Esophagus squamous epithelium (tissue), 5 donors: ENCODE measurements around the gene CTBP1. TPM values are rescaled to one million over a fixed set of nuclear protein-coding genes. Genes with fewer than 3 reads are reported as not detected.
A peak's percentile ranks its signal among the peaks of the same experiment; 100 is the strongest.

Experiments
- DNase-seq: peaks from one replicate; lab custom pipeline; 2025; lab: John Stamatoyannopoulos, UW
- H3K27ac ChIP-seq, 4 donors: fragments of 200-600 bp; sonication (generic); one replicate each; pipeline ENCODE4 v1.5.1; 2016 to 2019; ENCODE audit warnings: mild to moderate bottlenecking in 1 of 4
- H3K27me3 ChIP-seq, 4 donors: fragments of 200-600 bp; sonication (generic); 1 replicate in 3 of 4; 2 replicates in 1 of 4; pipeline versions ENCODE4 v1.5.1 to v1.6.0; 2017 to 2021; ENCODE audit warnings: antibody characterized with exemption in 1 of 4
- H3K36me3 ChIP-seq, 3 donors: fragments of 200-600 bp; sonication (generic); one replicate each; pipeline ENCODE4 v1.5.1; 2016 to 2019
- H3K4me1 ChIP-seq, 3 donors: fragments of 200-600 bp; sonication (generic); one replicate each; pipeline ENCODE4 v1.5.1; 2017 to 2019
- H3K4me3 ChIP-seq, 4 donors: fragments of 200-600 bp; sonication (generic); 1 replicate in 3 of 4; 2 replicates in 1 of 4; pipeline ENCODE4 v1.5.1; 2016 to 2019; ENCODE audit warnings: mild to moderate bottlenecking in 2 of 4, moderate library complexity in 1 of 4
- H3K9me3 ChIP-seq, 3 donors: fragments of 200-600 bp; sonication (generic); one replicate each; pipeline ENCODE4 v1.5.1; 2016 to 2019
- POLR2A ChIP-seq, 4 donors: fragments of 450-650 bp; IDR thresholded peaks; one replicate each; pipeline ENCODE4 v1.6.1; 2017; ENCODE audit warnings: antibody characterized with exemption in 4 of 4, mild to moderate bottlenecking in 4 of 4, moderate library complexity in 3 of 4
- WGBS, 2 donors: methylation state at CpG; one replicate each; pipeline ENCODE4 v1.1.5; 2018; 5-methylcytosine and 5-hydroxymethylcytosine counted together
- intact Hi-C: fragments of 100-400 bp; cut with DNase I; formaldehyde crosslinking; loops from one replicate; pipeline ENCODE4 v1.15.0; 2022
- total RNA-seq, 4 donors: library from RNA; depleted of rRNA; stranded (reverse); fragments of >200 nt; gene quantifications; one replicate each; pipeline ENCODE4 v1.1.0, GENCODE V29; 2016
- TF ChIP-seq, protein P1 (sequence below), 6 experiments: fragments of 450-650 bp in 4 of 6; fragments of 200-600 bp in 2 of 6; sonication (generic) in 2 of 6; IDR thresholded peaks; one replicate each; pipeline ENCODE4 v1.5.1; 2016 to 2019; ENCODE audit warnings: antibody characterized with exemption in 6 of 6, mild to moderate bottlenecking in 4 of 6, moderate library complexity in 4 of 6
- donor health status: DM: yes; HTN: yes; CAD: no.

Gene CTBP1
- total RNA-seq, 4 donors from 2014 or later: 72.2 to 121 (median 113) TPM

DNA sequence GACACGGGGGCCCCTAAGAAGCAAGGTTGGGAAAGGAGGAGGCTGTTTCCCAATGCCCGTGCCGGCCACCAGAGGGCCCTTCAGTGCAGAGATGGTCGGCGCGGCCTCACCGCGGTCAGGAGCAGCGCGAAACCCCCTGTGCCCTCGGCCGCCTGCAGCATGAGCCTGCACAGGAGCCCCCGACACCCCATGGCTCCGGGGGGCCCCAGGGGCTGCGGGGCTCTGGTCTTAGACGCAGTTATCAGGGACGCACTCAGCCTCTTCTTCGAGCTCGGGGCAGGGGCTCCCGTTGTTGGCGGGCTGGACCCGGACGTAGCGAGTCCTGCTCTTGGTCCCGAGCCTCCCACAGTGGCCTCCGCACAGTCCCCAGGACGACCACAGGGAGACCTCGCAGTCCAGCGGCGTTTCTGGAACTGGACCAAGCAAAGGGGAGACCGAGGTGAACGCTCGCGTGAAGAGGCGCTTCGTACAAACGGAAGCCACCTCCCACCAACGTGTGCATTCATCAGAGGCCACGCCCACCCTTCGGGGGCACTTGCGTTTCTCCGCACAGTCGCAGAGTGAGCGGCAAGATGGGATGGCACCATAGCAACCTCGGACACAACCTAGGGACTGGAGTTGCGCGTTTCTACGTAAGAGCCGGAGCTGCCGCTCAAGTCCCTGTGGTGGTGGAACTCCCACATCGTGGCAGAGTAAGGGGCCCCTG is 81.5 kb downstream of the CTBP1 start:
- no peaks in the 10 kb centered on the region for H3K9me3 ChIP-seq
- TF ChIP-seq POLR2A (IDR thresholded peaks at IDR 0.05): peak in 2 of 4 donors; percentile 18 to 55
- TF ChIP-seq, protein P1, sequence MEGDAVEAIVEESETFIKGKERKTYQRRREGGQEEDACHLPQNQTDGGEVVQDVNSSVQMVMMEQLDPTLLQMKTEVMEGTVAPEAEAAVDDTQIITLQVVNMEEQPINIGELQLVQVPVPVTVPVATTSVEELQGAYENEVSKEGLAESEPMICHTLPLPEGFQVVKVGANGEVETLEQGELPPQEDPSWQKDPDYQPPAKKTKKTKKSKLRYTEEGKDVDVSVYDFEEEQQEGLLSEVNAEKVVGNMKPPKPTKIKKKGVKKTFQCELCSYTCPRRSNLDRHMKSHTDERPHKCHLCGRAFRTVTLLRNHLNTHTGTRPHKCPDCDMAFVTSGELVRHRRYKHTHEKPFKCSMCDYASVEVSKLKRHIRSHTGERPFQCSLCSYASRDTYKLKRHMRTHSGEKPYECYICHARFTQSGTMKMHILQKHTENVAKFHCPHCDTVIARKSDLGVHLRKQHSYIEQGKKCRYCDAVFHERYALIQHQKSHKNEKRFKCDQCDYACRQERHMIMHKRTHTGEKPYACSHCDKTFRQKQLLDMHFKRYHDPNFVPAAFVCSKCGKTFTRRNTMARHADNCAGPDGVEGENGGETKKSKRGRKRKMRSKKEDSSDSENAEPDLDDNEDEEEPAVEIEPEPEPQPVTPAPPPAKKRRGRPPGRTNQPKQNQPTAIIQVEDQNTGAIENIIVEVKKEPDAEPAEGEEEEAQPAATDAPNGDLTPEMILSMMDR (IDR thresholded peaks at IDR 0.05): peak; percentile 86 to 96 (median 90)
- H3K27ac ChIP-seq: peak overlapping the region; percentile 54 to 77 (median 74)
- H3K27me3 ChIP-seq: peaks cover 0 to 33% (median 3%) of the 10 kb centered on the region in 4 donors
- 0 to 42% methylated on average over 7 to 14 of the region's 51 CpGs for WGBS, 2 donors
- intact Hi-C loops: loop anchor here (10.0 kb wide), 1 partner anchor 97 kb away; no protein-coding TSS in a partner anchor
- peaks cover 0 to 27% (median 0%) of the 10 kb centered on the region in 3 donors for H3K36me3 ChIP-seq
- no peak for DNase-seq
- peak overlapping the region; percentile 43 to 76 (median 62) for H3K4me3 ChIP-seq
- H3K4me1 ChIP-seq: peaks cover 31 to 59% (median 33%) of the 10 kb centered on the region in 3 donors

DNA sequence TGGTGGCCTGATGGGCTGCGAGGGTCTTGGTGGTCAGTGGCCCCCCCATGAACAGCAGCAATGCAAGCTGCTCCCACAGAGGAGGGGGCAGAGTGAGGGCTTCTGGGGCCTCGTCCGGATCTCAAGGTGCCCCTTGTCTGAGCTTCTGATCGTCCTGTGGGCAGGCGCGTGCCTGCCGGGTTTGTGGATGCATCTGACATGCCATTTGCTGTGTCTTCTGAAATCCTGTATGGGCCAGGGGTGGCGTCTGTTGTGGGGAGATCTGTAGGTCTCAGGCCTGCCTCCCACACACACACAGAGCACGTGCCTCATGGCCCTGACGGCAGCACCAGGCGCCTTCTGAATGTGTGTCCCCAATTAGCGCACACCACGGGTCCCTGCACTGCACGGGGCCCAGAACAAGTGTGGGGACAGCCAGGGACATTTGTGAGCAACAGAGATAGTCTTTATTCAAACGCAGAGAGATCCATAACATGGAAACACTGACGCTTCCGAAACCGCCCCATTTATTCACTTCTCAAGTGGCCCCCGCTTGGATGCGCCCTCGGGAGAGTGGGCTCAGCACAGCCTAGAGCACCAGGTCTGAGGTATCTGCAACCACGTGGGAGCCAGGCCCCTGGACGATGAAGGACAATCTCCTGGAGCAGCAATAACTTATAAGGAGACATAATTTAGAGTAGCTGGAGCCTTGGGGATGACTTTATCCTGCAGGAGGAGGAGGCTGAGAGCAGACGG is 82.3 kb downstream of the CTBP1 start:
- Histone ChIP-seq H3K4me1 (peaks cover 24 to 52% (median 25%) of the 10 kb centered on the region in 3 donors), H3K4me3 (peak overlapping the region; percentile 43 to 76 (median 62)), H3K9me3 (no peaks in the 10 kb centered on the region), H3K27me3 (peaks cover 0 to 26% (median 3%) of the 10 kb centered on the region in 4 donors), H3K27ac (peak overlapping the region in 2 of 4 donors; percentile 74 to 75), H3K36me3 (peaks cover 0 to 27% (median 0%) of the 10 kb centered on the region in 3 donors)
- DNase-seq: no peak
- intact Hi-C loops: loop anchor here (10.0 kb wide), 1 partner anchor 98 kb away; no protein-coding TSS in a partner anchor
- 20 to 36% methylated on average over 3 of the region's 24 CpGs for WGBS, 2 donors
- TF ChIP-seq POLR2A (IDR thresholded peaks at IDR 0.05): no peak
- TF ChIP-seq, protein P1 (IDR thresholded peaks at IDR 0.05): no peak

DNA sequence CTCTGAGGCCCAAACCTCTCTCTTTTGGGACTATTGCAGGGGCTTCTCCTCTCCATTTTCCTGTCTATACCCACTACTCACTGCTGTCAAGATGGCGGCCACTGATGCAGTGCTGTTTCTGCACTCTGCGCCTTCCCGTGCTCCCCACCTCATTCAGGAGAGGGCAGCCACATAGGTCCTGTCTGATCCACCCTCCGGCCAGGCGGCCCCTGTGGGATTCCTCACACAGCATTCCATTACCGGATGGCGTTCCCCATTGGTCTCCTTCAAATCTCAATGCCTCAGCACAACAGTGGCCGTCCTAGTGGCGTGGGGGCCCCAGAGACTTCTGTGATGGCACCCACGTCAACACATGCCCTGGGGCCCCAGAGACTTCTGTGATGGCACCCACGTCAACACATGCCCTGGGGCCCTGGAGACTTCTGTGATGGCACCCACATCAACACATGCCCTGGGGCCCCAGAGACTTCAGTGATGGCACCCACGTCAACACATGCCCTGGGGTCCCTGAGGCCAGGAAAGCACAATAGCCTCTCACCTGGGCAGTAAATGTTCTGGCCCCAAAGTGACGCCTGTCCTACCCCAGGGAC is 83.9 kb downstream of the CTBP1 start:
- peaks cover 0 to 10% (median 0%) of the 10 kb centered on the region in 4 donors for H3K27me3 ChIP-seq
- H3K4me1 ChIP-seq: peaks cover 11 to 36% (median 20%) of the 10 kb centered on the region in 3 donors
- H3K4me3 ChIP-seq: no peak overlapping the region
- peaks cover 0 to 17% (median 0%) of the 10 kb centered on the region in 3 donors for H3K36me3 ChIP-seq
- TF ChIP-seq, protein P1 (IDR thresholded peaks at IDR 0.05): no peak
- TF ChIP-seq POLR2A (IDR thresholded peaks at IDR 0.05): no peak
- WGBS, 2 donors: 93% methylated on average over 3 to 7 of the region's 13 CpGs
- intact Hi-C loops: loop anchor here (10.0 kb wide), 1 partner anchor 100 kb away; no protein-coding TSS in a partner anchor
- H3K9me3 ChIP-seq: no peaks in the 10 kb centered on the region
- DNase-seq: no peak
- no peak overlapping the region for H3K27ac ChIP-seq

DNA sequence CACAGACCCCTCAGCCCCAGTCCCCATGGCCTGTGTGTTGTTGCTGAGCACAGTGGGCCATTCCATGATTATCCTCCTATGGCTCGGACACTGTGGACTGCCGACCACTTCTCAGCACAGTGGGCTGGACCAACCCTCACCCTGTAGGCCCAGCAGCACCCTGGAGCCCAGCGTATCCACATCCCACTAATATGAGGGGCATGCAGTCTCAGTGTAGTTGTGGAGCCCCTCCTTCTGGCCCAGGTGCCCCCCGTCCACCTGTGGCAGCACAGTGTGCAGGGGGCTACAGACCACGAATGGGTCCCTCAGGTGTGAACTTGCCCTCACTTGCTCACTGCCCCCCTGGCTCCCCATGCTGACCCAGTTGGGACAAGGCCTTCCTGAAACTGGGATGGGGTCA is 84.5 kb downstream of the CTBP1 start:
- WGBS, 2 donors: 94 to 100% methylated on average over 2 to 3 of the region's 5 CpGs

More for the DNA sequence above, 84.5 kb downstream of the CTBP1 start:
- H3K4me1 ChIP-seq: peaks cover 7 to 29% (median 20%) of the 10 kb centered on the region in 3 donors
- peaks cover 0 to 11% (median 0%) of the 10 kb centered on the region in 3 donors for H3K36me3 ChIP-seq
- H3K27ac ChIP-seq: no peak overlapping the region
- H3K9me3 ChIP-seq: no peaks in the 10 kb centered on the region
- no peak for DNase-seq
- peaks cover 0 to 4% (median 0%) of the 10 kb centered on the region in 4 donors for H3K27me3 ChIP-seq
- no peak overlapping the region for H3K4me3 ChIP-seq
- TF ChIP-seq, protein P1 (IDR thresholded peaks at IDR 0.05): no peak
- no peak for TF ChIP-seq POLR2A (IDR thresholded peaks at IDR 0.05)
- intact Hi-C loops: loop anchor here (10.0 kb wide), 1 partner anchor 100 kb away; no protein-coding TSS in a partner anchor
